Prostate gland (tissue), 2 donors: ENCODE results near the gene ABLIM1. TPM values are rescaled to one million over a fixed set of nuclear protein-coding genes. Genes with fewer than 3 reads are reported as not detected.

Source experiments
- DNase-seq: peaks from one replicate; pipeline ENCODE4 v3.0.0-alpha.2; 2019; ENCODE audit warnings: low spot score
- H3K27ac ChIP-seq, 2 donors: fragments of 200-600 bp; sonication (generic); 2 replicates each; pipeline ENCODE4 v1.5.1; 2017 to 2019
- H3K27me3 ChIP-seq: fragments of 200-600 bp; sonication (generic); replicated peaks from 2 replicates; pipeline ENCODE4 v1.5.1; 2019; ENCODE audit not compliant: insufficient read depth
- H3K36me3 ChIP-seq, 2 donors: fragments of 200-600 bp; sonication (generic); 1 replicate in 1 of 2; 2 replicates in 1 of 2; pipeline versions ENCODE4 v1.5.1 to v1.8.1; 2017 to 2019
- H3K4me1 ChIP-seq: fragments of 200-600 bp; sonication (generic); replicated peaks from 2 replicates; pipeline ENCODE4 v1.5.1; 2019
- H3K4me3 ChIP-seq, 2 donors: fragments of 200-600 bp; sonication (generic); 2 replicates each; pipeline ENCODE4 v1.5.1; 2017 to 2019
- H3K9me3 ChIP-seq: fragments of 200-600 bp; sonication (generic); 2 replicates; pipeline ENCODE4 v1.5.1; 2017
- CTCF ChIP-seq, 4 experiments: fragments of 200-600 bp in 2 of 4; fragments of 450-650 bp in 2 of 4; sonication (generic) in 2 of 4; IDR thresholded peaks; 1 replicate in 3 of 4; 2 replicates in 1 of 4; pipeline ENCODE4 v1.5.1; 2016 to 2019; ENCODE audit warnings: antibody characterized with exemption in 4 of 4, mild to moderate bottlenecking in 2 of 4, moderate library complexity in 2 of 4
- POLR2A ChIP-seq: fragments of 450-650 bp; IDR thresholded peaks from one replicate; pipeline ENCODE4 v1.6.1; 2016; ENCODE audit warnings: antibody characterized with exemption, mild to moderate bottlenecking
- POLR2AphosphoS5 ChIP-seq: sonication (generic); formaldehyde crosslinking; IDR thresholded peaks from one replicate; pipeline ENCODE4 v1.6.1; 2017; ENCODE audit warnings: antibody characterized with exemption
- WGBS: methylation state at CpG from one replicate; pipeline ENCODE4 v1.1.5; 2018; 5-methylcytosine and 5-hydroxymethylcytosine counted together
- intact Hi-C: fragments of 100-400 bp; cut with DNase I; formaldehyde crosslinking; loops from one replicate; pipeline ENCODE4 v1.14.2; 2022
- total RNA-seq, 2 donors: library from RNA; depleted of rRNA; stranded (reverse); fragments of >200 nt; gene quantifications; one replicate each; pipeline ENCODE4 v1.1.0, GENCODE V29; 2016

The ABLIM1 gene
- total RNA-seq, 2 donors from 2014 or later: 43.9 to 138 TPM

GRCh38 chr10:114615600-114616007 lies 42.5 kb downstream of the ABLIM1 start:
- Histone ChIP-seq H3K4me1 (no peaks in the 10 kb centered on the region), H3K27ac (no peak overlapping the region), H3K36me3 (no peaks in the 10 kb centered on the region), H3K9me3 (no peaks in the 10 kb centered on the region), H3K27me3 (no peaks in the 10 kb centered on the region), H3K4me3 (no peak overlapping the region)
- 96% methylated on average over 1 of the region's 1 CpG for WGBS
- intact Hi-C loops: no loop called here
- no peak for TF ChIP-seq CTCF (IDR thresholded peaks at IDR 0.05)
- TF ChIP-seq POLR2AphosphoS5: no peak
- TF ChIP-seq POLR2A: no peak
- DNase-seq: no peak

- H3K4me1 ChIP-seq: no peaks in the 10 kb centered on the region
- no peak overlapping the region for H3K27ac ChIP-seq
- 49% methylated on average over 4 of the region's 4 CpGs for WGBS
- no peak for DNase-seq
- H3K36me3 ChIP-seq: no peaks in the 10 kb centered on the region
- no peaks in the 10 kb centered on the region for H3K27me3 ChIP-seq
- no peaks in the 10 kb centered on the region for H3K9me3 ChIP-seq
- intact Hi-C loops: no loop called here
- H3K4me3 ChIP-seq: no peak overlapping the region
- TF ChIP-seq CTCF (IDR thresholded peaks at IDR 0.05) (no peak), POLR2AphosphoS5 (no peak), POLR2A (no peak)
Observed at GRCh38 chr10:114613237-114613979, 44.7 kb downstream of the ABLIM1 start.

GRCh38 chr10:114611617-114612016 lies 46.5 kb downstream of the ABLIM1 start:
- 97% methylated on average over 1 of the region's 1 CpG for WGBS
- H3K4me3 ChIP-seq: no peak overlapping the region
- H3K36me3 ChIP-seq: no peaks in the 10 kb centered on the region
- no peaks in the 10 kb centered on the region for H3K4me1 ChIP-seq
- no peak for DNase-seq
- intact Hi-C loops: no loop called here
- TF ChIP-seq POLR2AphosphoS5 (no peak), CTCF (IDR thresholded peaks at IDR 0.05) (no peak), POLR2A (no peak)
- no peak overlapping the region for H3K27ac ChIP-seq
- no peaks in the 10 kb centered on the region for H3K9me3 ChIP-seq
- H3K27me3 ChIP-seq: no peaks in the 10 kb centered on the region

- no peaks in the 10 kb centered on the region for H3K36me3 ChIP-seq
- DNase-seq: no peak
- no peak overlapping the region for H3K4me3 ChIP-seq
- H3K27ac ChIP-seq: no peak overlapping the region
- no peaks in the 10 kb centered on the region for H3K27me3 ChIP-seq
- H3K9me3 ChIP-seq: no peaks in the 10 kb centered on the region
- no peaks in the 10 kb centered on the region for H3K4me1 ChIP-seq
- 94% methylated on average over 8 of the region's 8 CpGs for WGBS
- intact Hi-C loops: no loop called here
- TF ChIP-seq CTCF (IDR thresholded peaks at IDR 0.05): no peak
- TF ChIP-seq POLR2AphosphoS5: no peak
- TF ChIP-seq POLR2A: no peak
Observed at GRCh38 chr10:114609518-114610426, 48.3 kb downstream of the ABLIM1 start.
